ENCODE measurements around the gene CFAP210. TPM values are rescaled to one million over a fixed set of nuclear protein-coding genes. Genes with fewer than 3 reads are reported as not detected.

CFAP210 gene
- total and polyA plus RNA-seq, 9 of the 15 experiments (the other 6 are each of a cell fraction or from before 2014, with no cell fraction given) = 0.75 to 3.6 (median 1.3) TPM

GRCh38 chr2:169692718-169693117, 1.5 kb downstream of the CFAP210 start:
- POLR2A ChIA-PET = interaction anchor here (2.4 to 5.3 kb wide), 3 partner anchors 9 to 27 kb away, joined by 11 to 45 read pairs (median 12); no protein-coding TSS in a partner anchor
- Histone ChIP-seq H3K9me1 (ENCODE audit: control insufficient read depth, insufficient read depth, low read length) (no peaks in the 10 kb centered on the region), H4K20me1 (replicated peaks; ENCODE audit: control insufficient read depth, insufficient read depth, low read length) (no peaks in the 10 kb centered on the region), H3K9ac (ENCODE audit: insufficient read depth in 1 of 2, low read depth in 2 of 2, low read length in 2 of 2) (no peak overlapping the region), H3K27me3 (ENCODE audit: control insufficient read depth in 2 of 2, insufficient read depth in 2 of 2, low read length in 2 of 2) (no peaks in the 10 kb centered on the region), H3K27ac (ENCODE audit: extremely low read depth, low read depth, low read length) (no peak overlapping the region), H3K4me3 (no peak overlapping the region), H2AFZ (ENCODE audit: low read depth, low read length) (peak overlapping the region; percentile 15; the same call in 1 of the 2 replicates), H3K36me3 (ENCODE audit: control insufficient read depth, insufficient read depth, low read length) (peaks cover 14% of the 10 kb centered on the region; the same call in 2 of the 3 replicates), H3K4me2 (ENCODE audit: insufficient read depth, low read length) (no peak overlapping the region), H3K9me3 (replicated peaks; ENCODE audit: control insufficient read depth, insufficient read depth, low read depth, low read length) (peaks cover 2% of the 10 kb centered on the region; the same call in 1 of the 2 replicates), H3K79me2 (ENCODE audit: control insufficient read depth, insufficient read depth, low read length) (peaks cover 15% of the 10 kb centered on the region), H3K4me1 (replicated peaks in 1 of 2; ENCODE audit: control insufficient read depth in 2 of 2, insufficient read depth in 2 of 2, low read length in 2 of 2) (peaks cover 9 to 14% of the 10 kb centered on the region in 2 experiments)
- BruUV-seq (replicated peaks) = no TSS peak
- in situ Hi-C loops (cut with MboI) (loop anchor here (5.0 kb wide), 1 partner anchor 105 kb away; no protein-coding TSS in a partner anchor), intact Hi-C loops (cut with micrococcal nuclease) (loop anchor here (5.0 kb wide), 1 partner anchor 55 kb away; no protein-coding TSS in a partner anchor)
- WGBS (ENCODE audit: insufficient coverage, low coverage, missing lambda C conversion rate) = 5% methylated on average over 3 of the region's 3 CpGs
- no peak for FAIRE-seq
- no peak for DNase-seq (ENCODE audit: extremely low read depth in 1 of 4, low spot score in 3 of 4)
- CTCF ChIA-PET (ENCODE audit: low intra/inter-chr PET ratio) = no interaction called here
- no peak for ATAC-seq
- TF ChIP-seq ARID3A (IDR thresholded peaks at IDR 0.05; ENCODE audit: borderline replicate concordance, low read depth, low read length) (no peak), KHSRP (IDR thresholded peaks at IDR 0.05) (no peak), ZHX1 (conservative IDR thresholded peaks at IDR 0.05; ENCODE audit: low read length) (no peak), ZBTB9 (CRISPR knock-in tag; IDR thresholded peaks at IDR 0.05) (no peak), ESRRB (CRISPR knock-in tag; IDR thresholded peaks at IDR 0.05; ENCODE audit: borderline replicate concordance) (no peak), TBL1XR1 (IDR thresholded peaks at IDR 0.05; ENCODE audit: low read length in 2 of 2) (no peak), FOS (IDR thresholded peaks at IDR 0.05; ENCODE audit: extremely low read depth, insufficient read length) (no peak), CUX1 (CRISPR knock-in tag; IDR thresholded peaks at IDR 0.05) (no peak), MTA2 (IDR thresholded peaks at IDR 0.05; ENCODE audit: low read depth) (no peak), PURB (CRISPR knock-in tag; IDR thresholded peaks at IDR 0.05; ENCODE audit: low read depth) (no peak)
